Peyer's patch (tissue), 4 donors: ENCODE measurements around the gene ARL15. TPM values are rescaled to one million over a fixed set of nuclear protein-coding genes. Genes with fewer than 3 reads are reported as not detected.

ENCODE experiments used
- DNase-seq, 3 donors: peaks; one replicate each; pipeline ENCODE4 v3.0.0-alpha.2; 2017 to 2019
- H3K27ac ChIP-seq, 4 donors: fragments of 200-600 bp; sonication (generic); one replicate each; pipeline ENCODE4 v1.5.1; 2016 to 2019
- H3K27me3 ChIP-seq, 2 donors: fragments of 200-600 bp; sonication (generic); one replicate each; pipeline ENCODE4 v1.5.1; 2019
- H3K36me3 ChIP-seq, 3 donors: fragments of 200-600 bp; sonication (generic); one replicate each; pipeline ENCODE4 v1.5.1; 2016 to 2019
- H3K4me1 ChIP-seq, 4 donors: fragments of 200-600 bp; sonication (generic); one replicate each; pipeline ENCODE4 v1.5.1; 2016 to 2019
- H3K4me3 ChIP-seq, 4 donors: fragments of 200-600 bp; sonication (generic); 1 replicate in 3 of 4; 2 replicates in 1 of 4; pipeline ENCODE4 v1.5.1; 2016 to 2019; ENCODE audit warnings: mild to moderate bottlenecking in 1 of 4
- H3K9me3 ChIP-seq, 4 donors: fragments of 200-600 bp; sonication (generic); one replicate each; pipeline ENCODE4 v1.5.1; 2016 to 2019; ENCODE audit warnings: mild to moderate bottlenecking in 1 of 4
- CTCF ChIP-seq, 6 experiments: fragments of 450-650 bp in 4 of 6; fragments of 200-600 bp in 2 of 6; sonication (generic) in 1 of 6; IDR thresholded peaks; one replicate each; pipeline ENCODE4 v1.5.1; 2017 to 2019; ENCODE audit warnings: antibody characterized with exemption in 6 of 6, mild to moderate bottlenecking in 3 of 6, moderate library complexity in 1 of 6
- POLR2A ChIP-seq, 2 donors: fragments of 450-650 bp; IDR thresholded peaks; one replicate each; pipeline ENCODE4 v1.5.1; 2017; ENCODE audit warnings: antibody characterized with exemption in 2 of 2, mild to moderate bottlenecking in 2 of 2, moderate library complexity in 2 of 2
- total RNA-seq, 4 donors: library from RNA; depleted of rRNA; stranded (reverse); fragments of >200 nt; gene quantifications; one replicate each; pipeline ENCODE4 v1.1.0, GENCODE V29; 2016

Gene ARL15
- total RNA-seq, 4 donors from 2014 or later = 18.0 to 44.5 (median 38.7) TPM

DNA sequence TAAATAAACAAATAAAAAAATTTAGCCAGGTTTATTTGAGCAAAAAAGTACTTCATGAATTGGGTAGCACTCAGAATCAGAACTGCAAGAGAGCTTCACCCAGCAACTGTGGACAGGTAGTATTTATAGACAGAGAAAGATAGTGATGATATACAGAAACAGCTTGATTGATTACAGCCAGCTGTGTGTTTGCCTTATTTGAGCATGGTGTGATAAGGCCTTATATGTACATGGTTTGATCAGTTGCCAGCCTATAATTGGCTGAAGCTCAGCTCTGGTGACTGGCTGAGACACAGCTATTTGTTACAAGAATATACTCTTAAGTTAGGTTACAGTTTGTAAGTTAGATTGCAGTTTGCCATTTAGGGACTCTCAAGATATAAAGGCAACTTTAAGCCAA is 34.3 kb upstream of the ARL15 start:
- Histone ChIP-seq H3K36me3 (no peaks in the 10 kb centered on the region), H3K9me3 (peaks cover 0 to 3% (median 0%) of the 10 kb centered on the region in 4 donors), H3K27ac (no peak overlapping the region), H3K27me3 (no peaks in the 10 kb centered on the region), H3K4me3 (no peak overlapping the region), H3K4me1 (no peaks in the 10 kb centered on the region)
- no peak for DNase-seq
- no peak for TF ChIP-seq CTCF (IDR thresholded peaks at IDR 0.05)
- no peak for TF ChIP-seq POLR2A (IDR thresholded peaks at IDR 0.05)

GRCh38 chr5:54341971-54342370 is 31.6 kb upstream of the ARL15 start:
- TF ChIP-seq POLR2A (IDR thresholded peaks at IDR 0.05) = no peak
- TF ChIP-seq CTCF (IDR thresholded peaks at IDR 0.05) = no peak

GRCh38 chr5:54337523-54337922 is 27.1 kb upstream of the ARL15 start:
- DNase-seq = no peak
- Histone ChIP-seq H3K27me3 (peaks cover 0 to 5% of the 10 kb centered on the region in 2 donors), H3K9me3 (peaks cover 0 to 6% (median 2%) of the 10 kb centered on the region in 4 donors), H3K36me3 (no peaks in the 10 kb centered on the region), H3K4me1 (no peaks in the 10 kb centered on the region), H3K27ac (no peak overlapping the region), H3K4me3 (no peak overlapping the region)
- TF ChIP-seq POLR2A (IDR thresholded peaks at IDR 0.05) (no peak), CTCF (IDR thresholded peaks at IDR 0.05) (no peak)

More at GRCh38 chr5:54341971-54342370, 31.6 kb upstream of the ARL15 start:
- Histone ChIP-seq H3K27me3 (peaks cover 0 to under 1% of the 10 kb centered on the region in 2 donors), H3K36me3 (no peaks in the 10 kb centered on the region), H3K4me3 (no peak overlapping the region), H3K9me3 (no peaks in the 10 kb centered on the region), H3K4me1 (no peaks in the 10 kb centered on the region), H3K27ac (no peak overlapping the region)
- no peak for DNase-seq

DNA sequence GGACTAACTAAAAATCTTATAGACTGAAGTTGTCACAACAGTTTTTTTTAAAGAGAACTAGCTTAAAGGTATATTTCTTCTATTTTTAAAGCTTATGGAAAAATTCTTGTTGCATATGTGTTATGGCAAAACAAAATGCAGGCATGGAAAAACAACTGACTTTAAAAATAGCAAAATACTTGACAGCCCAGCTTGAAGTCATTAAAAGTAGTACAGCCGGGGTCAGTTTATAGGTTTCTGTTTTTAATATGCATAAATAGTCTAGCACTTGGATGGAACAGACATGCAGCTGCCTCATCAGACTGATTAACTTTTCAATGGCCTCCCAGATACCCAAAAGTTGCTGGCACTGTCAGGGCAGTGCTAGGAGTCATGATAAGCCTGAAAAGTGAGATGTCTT is 22.3 kb upstream of the ARL15 start:
- H3K27me3 ChIP-seq = peaks cover 0 to 5% of the 10 kb centered on the region in 2 donors
- H3K36me3 ChIP-seq = no peaks in the 10 kb centered on the region
- no peak overlapping the region for H3K4me3 ChIP-seq
- no peaks in the 10 kb centered on the region for H3K4me1 ChIP-seq
- DNase-seq = no peak
- H3K27ac ChIP-seq = no peak overlapping the region
- H3K9me3 ChIP-seq = peaks cover 0 to 6% (median 2%) of the 10 kb centered on the region in 4 donors
- no peak for TF ChIP-seq CTCF (IDR thresholded peaks at IDR 0.05)
- TF ChIP-seq POLR2A (IDR thresholded peaks at IDR 0.05) = no peak

DNA sequence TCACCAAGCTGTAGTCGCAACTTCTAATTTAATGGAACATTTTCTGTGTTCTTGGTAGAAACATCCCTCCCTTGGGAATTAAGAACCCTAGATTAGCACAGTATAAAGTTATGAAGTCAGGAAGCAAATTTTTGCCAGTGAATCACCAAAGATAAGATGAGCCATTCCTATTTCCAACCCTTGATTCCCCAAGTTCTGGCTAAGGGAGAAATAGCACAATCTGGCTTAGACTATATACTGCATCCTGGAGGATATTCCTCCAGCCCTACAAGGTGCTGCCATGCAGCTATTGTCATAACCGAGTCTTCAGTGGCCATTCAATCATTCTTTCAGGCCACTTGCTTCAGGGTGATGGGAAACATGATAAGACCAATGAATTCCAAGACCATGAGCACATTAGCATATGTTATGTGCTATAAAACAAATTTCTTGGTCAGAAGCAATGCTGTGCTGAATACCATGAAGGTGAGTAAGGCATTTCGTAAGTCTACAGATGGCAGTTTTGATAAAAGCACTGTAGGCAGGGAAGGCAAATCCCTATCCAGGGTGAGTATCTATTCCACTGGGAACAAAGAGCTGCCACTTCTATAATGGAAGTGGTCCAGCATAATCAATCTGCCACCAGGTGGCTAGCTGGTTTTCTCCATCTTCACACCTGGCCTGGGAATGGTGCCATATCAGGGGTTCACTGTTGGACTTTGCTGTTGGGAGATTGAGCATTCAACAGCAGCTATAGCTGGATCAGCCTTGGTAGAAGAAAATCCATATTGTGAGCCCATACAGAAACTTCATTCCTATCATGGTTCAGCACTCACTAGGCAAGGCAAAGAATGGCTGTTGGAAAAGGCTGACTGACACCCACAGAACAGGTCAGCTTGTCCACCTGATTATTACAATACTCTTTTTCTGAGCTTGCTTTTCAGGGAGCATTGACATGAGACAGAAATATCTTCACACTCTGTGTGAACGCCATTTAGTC is 19.6 kb upstream of the ARL15 start:
- H3K4me3 ChIP-seq = no peak overlapping the region
- H3K27ac ChIP-seq = no peak overlapping the region
- H3K9me3 ChIP-seq = peaks cover 0 to 6% (median 2%) of the 10 kb centered on the region in 4 donors
- H3K36me3 ChIP-seq = no peaks in the 10 kb centered on the region
- H3K27me3 ChIP-seq = no peaks in the 10 kb centered on the region
- TF ChIP-seq CTCF (IDR thresholded peaks at IDR 0.05) = peak in 3 of 6 experiments; percentile 38 to 46 (median 39)
- no peak for TF ChIP-seq POLR2A (IDR thresholded peaks at IDR 0.05)
- no peaks in the 10 kb centered on the region for H3K4me1 ChIP-seq
- DNase-seq = peak in 1 of 3 donors; percentile 54
